KMS-11 (cell line): ENCODE data around the gene IL1RAPL1.

Experiments used
- H2AFZ ChIP-seq: fragments of 200-600 bp; sonication (generic); 2 replicates; pipeline ENCODE4 v1.6.1; 2016; ENCODE audit warnings: antibody characterized with exemption, mixed run types, low read depth
- H3K27ac ChIP-seq: fragments of 200-600 bp; sonication (generic); 2 replicates; pipeline ENCODE4 v1.6.1; 2016; ENCODE audit warnings: mild to moderate bottlenecking, mixed run types
- H3K27me3 ChIP-seq: fragments of 200-600 bp; sonication (generic); 2 replicates; pipeline ENCODE4 v1.6.1; 2017; ENCODE audit warnings: mild to moderate bottlenecking, low read depth, mixed run types, moderate library complexity; ENCODE audit not compliant: insufficient read depth
- H3K36me3 ChIP-seq: fragments of 200-600 bp; sonication (generic); 2 replicates; pipeline ENCODE4 v1.6.1; 2017; ENCODE audit warnings: mild to moderate bottlenecking, mixed run types; ENCODE audit not compliant: insufficient read depth
- H3K4me1 ChIP-seq: fragments of 200-600 bp; sonication (generic); 2 replicates; pipeline ENCODE4 v1.6.1; 2016; ENCODE audit warnings: mild to moderate bottlenecking, low read depth, mixed run types; ENCODE audit not compliant: poor library complexity, severe bottlenecking
- H3K4me2 ChIP-seq: fragments of 200-600 bp; sonication (generic); 2 replicates; pipeline ENCODE4 v1.7.0; 2016; ENCODE audit warnings: mild to moderate bottlenecking, mixed run types
- H3K4me3 ChIP-seq: fragments of 200-600 bp; sonication (generic); IDR thresholded peaks from 2 replicates; pipeline ENCODE4 v1.6.1; 2017; ENCODE audit warnings: low read depth, low read length, mixed read lengths; ENCODE audit not compliant: insufficient read depth
- H3K79me2 ChIP-seq: fragments of 200-600 bp; sonication (generic); 2 replicates; pipeline ENCODE4 v1.6.1; 2016; ENCODE audit warnings: low read depth, mixed run types; ENCODE audit not compliant: insufficient read depth
- H3K9ac ChIP-seq: fragments of 200-600 bp; sonication (generic); 2 replicates; pipeline ENCODE4 v1.6.1; 2016; ENCODE audit warnings: mild to moderate bottlenecking, mixed run types
- H4K20me1 ChIP-seq: fragments of 200-600 bp; sonication (generic); 2 replicates; pipeline ENCODE4 v1.6.1; 2016; ENCODE audit warnings: mild to moderate bottlenecking, mixed run types; ENCODE audit not compliant: insufficient read depth
- CTCF ChIP-seq: fragments of 200-600 bp; sonication (generic); conservative IDR thresholded peaks from 2 replicates; pipeline ENCODE4 v1.6.1; 2017; ENCODE audit warnings: low read depth, mild to moderate bottlenecking, antibody characterized with exemption, low read length, moderate library complexity, mixed read lengths

The IL1RAPL1 gene

GRCh38 chrX:29281078-29281742, 694.0 kb downstream of the IL1RAPL1 start:
- no peak overlapping the region for H3K4me2 ChIP-seq
- H3K79me2 ChIP-seq: no peaks in the 10 kb centered on the region
- H3K4me1 ChIP-seq: no peaks in the 10 kb centered on the region
- no peak overlapping the region for H2AFZ ChIP-seq
- H3K4me3 ChIP-seq: no peak overlapping the region
- H3K9ac ChIP-seq: no peak overlapping the region
- H4K20me1 ChIP-seq: no peaks in the 10 kb centered on the region
- no peaks in the 10 kb centered on the region for H3K36me3 ChIP-seq
- no peak for TF ChIP-seq CTCF
- no peak overlapping the region for H3K27ac ChIP-seq
- no peaks in the 10 kb centered on the region for H3K27me3 ChIP-seq

GRCh38 chrX:29285664-29286063, 698.4 kb downstream of the IL1RAPL1 start:
- H3K27me3 ChIP-seq: no peaks in the 10 kb centered on the region
- H3K9ac ChIP-seq: no peak overlapping the region
- H3K27ac ChIP-seq: no peak overlapping the region
- H3K4me2 ChIP-seq: no peak overlapping the region
- H4K20me1 ChIP-seq: no peaks in the 10 kb centered on the region
- no peaks in the 10 kb centered on the region for H3K79me2 ChIP-seq
- no peak for TF ChIP-seq CTCF
- H3K4me3 ChIP-seq: no peak overlapping the region
- no peaks in the 10 kb centered on the region for H3K4me1 ChIP-seq
- H2AFZ ChIP-seq: no peak overlapping the region
- no peaks in the 10 kb centered on the region for H3K36me3 ChIP-seq

GRCh38 chrX:29295987-29296680, 708.9 kb downstream of the IL1RAPL1 start:
- Histone ChIP-seq H3K27ac (no peak overlapping the region), H3K27me3 (no peaks in the 10 kb centered on the region), H3K36me3 (no peaks in the 10 kb centered on the region)

GRCh38 chrX:29297171-29297800, 710.0 kb downstream of the IL1RAPL1 start:
- H3K4me2 ChIP-seq: no peak overlapping the region
- no peaks in the 10 kb centered on the region for H3K36me3 ChIP-seq
- no peak overlapping the region for H3K9ac ChIP-seq
- no peaks in the 10 kb centered on the region for H3K79me2 ChIP-seq
- H2AFZ ChIP-seq: no peak overlapping the region
- no peak overlapping the region for H3K4me3 ChIP-seq
- H4K20me1 ChIP-seq: no peaks in the 10 kb centered on the region
- H3K27ac ChIP-seq: no peak overlapping the region
- no peak for TF ChIP-seq CTCF
- H3K27me3 ChIP-seq: no peaks in the 10 kb centered on the region
- no peaks in the 10 kb centered on the region for H3K4me1 ChIP-seq

More at GRCh38 chrX:29295987-29296680, 708.9 kb downstream of the IL1RAPL1 start:
- Histone ChIP-seq H3K4me3 (no peak overlapping the region), H4K20me1 (no peaks in the 10 kb centered on the region), H2AFZ (no peak overlapping the region), H3K9ac (no peak overlapping the region), H3K4me1 (no peaks in the 10 kb centered on the region), H3K4me2 (no peak overlapping the region), H3K79me2 (no peaks in the 10 kb centered on the region)
- TF ChIP-seq CTCF: no peak
